ENCODE data around the gene CLDN16. TPM values are rescaled to one million over a fixed set of nuclear protein-coding genes. Genes with fewer than 3 reads are reported as not detected.

The CLDN16 gene
- polyA plus RNA-seq, 3 donors: not detected

DNA sequence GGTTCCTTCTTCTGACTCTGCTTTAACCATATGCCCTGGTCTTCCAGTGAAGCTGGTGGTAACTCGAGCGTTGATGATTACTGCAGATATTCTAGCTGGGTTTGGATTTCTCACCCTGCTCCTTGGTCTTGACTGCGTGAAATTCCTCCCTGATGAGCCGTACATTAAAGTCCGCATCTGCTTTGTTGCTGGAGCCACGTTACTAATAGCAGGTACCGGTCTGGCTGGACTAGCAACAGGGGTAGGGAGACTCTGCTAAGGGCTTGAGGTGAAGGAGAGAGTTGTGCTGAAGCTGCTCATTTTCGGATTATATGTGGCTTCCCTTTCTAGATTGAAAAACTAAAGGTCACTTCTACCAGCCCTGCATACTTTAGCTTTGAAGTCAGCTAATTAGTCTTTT, 16.8 kb downstream of the CLDN16 start:
- intact Hi-C loops (cut with micrococcal nuclease): no loop called here
- DNase-seq: no peak
- H3K27ac Mint-ChIP-seq: no peak overlapping the region
- Histone ChIP-seq H3K4me1 (ENCODE audit: control insufficient read depth in 1 of 2, insufficient read depth in 2 of 2, low read length in 2 of 2) (no peaks in the 10 kb centered on the region), H2AFZ (ENCODE audit: insufficient read depth, low read depth, low read length, poor library complexity, severe bottlenecking) (no peak overlapping the region), H3K36me3 (replicated peaks in 1 of 2; ENCODE audit: control insufficient read depth in 1 of 2, insufficient read depth in 2 of 2, low read length in 2 of 2) (no peaks in the 10 kb centered on the region), H3K4me2 (replicated peaks; ENCODE audit: extremely low read depth, low read length, poor library complexity, severe bottlenecking) (no peak overlapping the region), H4K20me1 (ENCODE audit: insufficient read depth, low read length) (no peaks in the 10 kb centered on the region), H3K9ac (ENCODE audit: insufficient read depth, low read length, poor library complexity, severe bottlenecking) (no peak overlapping the region), H3K27me3 (ENCODE audit: control insufficient read depth in 2 of 2, insufficient read depth in 2 of 2, low read length in 2 of 2) (no peaks in the 10 kb centered on the region), H3K27ac (ENCODE audit: low read depth in 1 of 2, low read length in 2 of 2) (no peak overlapping the region), H3K4me3 (replicated peaks in 1 of 3; ENCODE audit: low read depth in 2 of 3, low read length in 3 of 3) (no peak overlapping the region), H3K9me3 (replicated peaks in 1 of 2; ENCODE audit: control insufficient read depth in 1 of 2, insufficient read depth in 1 of 2, low read length in 2 of 2) (no peaks in the 10 kb centered on the region), H3K79me2 (ENCODE audit: insufficient read depth, low read length) (no peaks in the 10 kb centered on the region)
- peaks cover 0 to under 1% (median 0%) of the 10 kb centered on the region in 7 donors for H3K9me3 Mint-ChIP-seq
- 96% methylated on average over 7 of the region's 8 CpGs for WGBS (ENCODE audit: insufficient coverage)
- no peaks in the 10 kb centered on the region for H3K36me3 Mint-ChIP-seq
- no peak overlapping the region for H3K4me3 Mint-ChIP-seq
- TF ChIP-seq, protein P1, sequence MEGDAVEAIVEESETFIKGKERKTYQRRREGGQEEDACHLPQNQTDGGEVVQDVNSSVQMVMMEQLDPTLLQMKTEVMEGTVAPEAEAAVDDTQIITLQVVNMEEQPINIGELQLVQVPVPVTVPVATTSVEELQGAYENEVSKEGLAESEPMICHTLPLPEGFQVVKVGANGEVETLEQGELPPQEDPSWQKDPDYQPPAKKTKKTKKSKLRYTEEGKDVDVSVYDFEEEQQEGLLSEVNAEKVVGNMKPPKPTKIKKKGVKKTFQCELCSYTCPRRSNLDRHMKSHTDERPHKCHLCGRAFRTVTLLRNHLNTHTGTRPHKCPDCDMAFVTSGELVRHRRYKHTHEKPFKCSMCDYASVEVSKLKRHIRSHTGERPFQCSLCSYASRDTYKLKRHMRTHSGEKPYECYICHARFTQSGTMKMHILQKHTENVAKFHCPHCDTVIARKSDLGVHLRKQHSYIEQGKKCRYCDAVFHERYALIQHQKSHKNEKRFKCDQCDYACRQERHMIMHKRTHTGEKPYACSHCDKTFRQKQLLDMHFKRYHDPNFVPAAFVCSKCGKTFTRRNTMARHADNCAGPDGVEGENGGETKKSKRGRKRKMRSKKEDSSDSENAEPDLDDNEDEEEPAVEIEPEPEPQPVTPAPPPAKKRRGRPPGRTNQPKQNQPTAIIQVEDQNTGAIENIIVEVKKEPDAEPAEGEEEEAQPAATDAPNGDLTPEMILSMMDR (IDR thresholded peaks at IDR 0.05): no peak
- peaks cover 0 to 2% (median 0%) of the 10 kb centered on the region in 3 donors for H3K27me3 Mint-ChIP-seq (ENCODE audit: low read depth in 3 of 3)
- H3K4me1 Mint-ChIP-seq: no peaks in the 10 kb centered on the region

DNA sequence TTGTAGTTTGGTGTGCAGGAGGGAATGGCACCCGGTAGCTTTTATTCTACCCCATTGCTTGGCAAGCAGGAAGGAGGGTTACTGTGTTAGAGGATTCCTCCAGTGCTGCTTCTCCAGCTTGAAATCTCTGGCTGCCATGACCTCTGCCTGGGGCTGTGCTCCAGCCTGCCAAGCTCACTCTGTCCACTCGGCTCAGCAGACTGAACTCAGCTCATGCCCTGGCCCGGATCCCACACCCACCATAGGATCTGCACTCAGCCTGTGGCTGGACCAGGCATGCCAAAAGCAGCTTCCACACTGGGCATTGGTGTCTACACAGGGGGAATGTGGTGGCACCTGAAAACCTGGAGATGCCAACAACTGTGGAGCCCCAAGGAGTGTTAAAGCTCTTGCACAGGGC, 26.3 kb downstream of the CLDN16 start:
- Histone ChIP-seq H2AFZ (ENCODE audit: insufficient read depth, low read depth, low read length, poor library complexity, severe bottlenecking) (no peak overlapping the region), H4K20me1 (ENCODE audit: insufficient read depth, low read length) (no peaks in the 10 kb centered on the region), H3K4me3 (replicated peaks in 1 of 3; ENCODE audit: low read depth in 2 of 3, low read length in 3 of 3) (no peak overlapping the region), H3K9me3 (replicated peaks in 1 of 2; ENCODE audit: control insufficient read depth in 1 of 2, insufficient read depth in 1 of 2, low read length in 2 of 2) (peaks cover 0 to 15% of the 10 kb centered on the region in 2 donors), H3K9ac (ENCODE audit: insufficient read depth, low read length, poor library complexity, severe bottlenecking) (no peak overlapping the region), H3K79me2 (ENCODE audit: insufficient read depth, low read length) (no peaks in the 10 kb centered on the region), H3K4me2 (replicated peaks; ENCODE audit: extremely low read depth, low read length, poor library complexity, severe bottlenecking) (no peak overlapping the region), H3K27me3 (ENCODE audit: control insufficient read depth in 2 of 2, insufficient read depth in 2 of 2, low read length in 2 of 2) (no peaks in the 10 kb centered on the region), H3K4me1 (ENCODE audit: control insufficient read depth in 1 of 2, insufficient read depth in 2 of 2, low read length in 2 of 2) (no peaks in the 10 kb centered on the region), H3K27ac (ENCODE audit: low read depth in 1 of 2, low read length in 2 of 2) (no peak overlapping the region), H3K36me3 (replicated peaks in 1 of 2; ENCODE audit: control insufficient read depth in 1 of 2, insufficient read depth in 2 of 2, low read length in 2 of 2) (no peaks in the 10 kb centered on the region)
- no peak overlapping the region for H3K4me3 Mint-ChIP-seq
- H3K9me3 Mint-ChIP-seq: peaks cover 2 to 19% (median 8%) of the 10 kb centered on the region in 7 donors
- no peak overlapping the region for H3K27ac Mint-ChIP-seq
- TF ChIP-seq, protein P1 (IDR thresholded peaks at IDR 0.05): no peak
- intact Hi-C loops (cut with micrococcal nuclease): no loop called here
- no peaks in the 10 kb centered on the region for H3K4me1 Mint-ChIP-seq
- WGBS (ENCODE audit: insufficient coverage): 90% methylated on average over 2 of the region's 3 CpGs
- no peak for DNase-seq
- no peaks in the 10 kb centered on the region for H3K36me3 Mint-ChIP-seq
- peaks cover 0 to 1% (median 0%) of the 10 kb centered on the region in 3 donors for H3K27me3 Mint-ChIP-seq (ENCODE audit: low read depth in 3 of 3)
